IPS-15b (cell line): ENCODE measurements around the gene PDCD2.
"Not testable (repeated sequence)": the region's sequence is repeated elsewhere in the genome, so short reads cannot be mapped to it uniquely, and the experiment has no call there.

ENCODE experiments used
- H3K27me3 ChIP-seq: one replicate; pipeline ENCODE4 v1.6.1; 2013; ENCODE audit warnings: low read length; ENCODE audit not compliant: control insufficient read depth, insufficient read depth
- H3K36me3 ChIP-seq: one replicate; pipeline ENCODE4 v1.6.1; 2013; ENCODE audit warnings: low read length; ENCODE audit not compliant: control insufficient read depth, insufficient read depth
- H3K4me1 ChIP-seq: one replicate; pipeline ENCODE4 v1.6.1; 2013; ENCODE audit warnings: mild to moderate bottlenecking, low read length; ENCODE audit not compliant: control insufficient read depth, insufficient read depth
- H3K4me3 ChIP-seq: one replicate; pipeline ENCODE4 v1.5.1; 2013; ENCODE audit warnings: low read depth, low read length
- H3K9ac ChIP-seq: one replicate; pipeline ENCODE4 v1.6.1; 2013; ENCODE audit warnings: low read depth, mild to moderate bottlenecking, low read length
- H3K9me3 ChIP-seq: one replicate; pipeline ENCODE4 v1.6.1; 2013; ENCODE audit warnings: mild to moderate bottlenecking, low read length; ENCODE audit not compliant: control insufficient read depth, insufficient read depth

The PDCD2 gene

GRCh38 chr6:170542031-170542719 lies 42.3 kb downstream of the PDCD2 start:
- Histone ChIP-seq H3K27me3 (no peaks in the 10 kb centered on the region), H3K36me3 (peaks cover 30% of the 10 kb centered on the region), H3K9me3 (no peaks in the 10 kb centered on the region), H3K4me1 (no peaks in the 10 kb centered on the region), H3K4me3 (no peak overlapping the region), H3K9ac (no peak overlapping the region)

GRCh38 chr6:170537329-170537728 lies 47.1 kb downstream of the PDCD2 start:
- no peaks in the 10 kb centered on the region for H3K27me3 ChIP-seq
- H3K4me3 ChIP-seq: no peak overlapping the region
- H3K9me3 ChIP-seq: no peaks in the 10 kb centered on the region
- no peaks in the 10 kb centered on the region for H3K4me1 ChIP-seq
- H3K9ac ChIP-seq: no peak overlapping the region
- peaks cover 28% of the 10 kb centered on the region for H3K36me3 ChIP-seq

GRCh38 chr6:170536671-170537070 lies 47.8 kb downstream of the PDCD2 start:
- no peak overlapping the region for H3K4me3 ChIP-seq
- peaks cover 25% of the 10 kb centered on the region for H3K36me3 ChIP-seq
- no peaks in the 10 kb centered on the region for H3K4me1 ChIP-seq

GRCh38 chr6:170535004-170535403 lies 49.4 kb downstream of the PDCD2 start:
- Histone ChIP-seq H3K36me3 (peaks cover 25% of the 10 kb centered on the region), H3K27me3 (no peaks in the 10 kb centered on the region), H3K9ac (no peak overlapping the region), H3K4me1 (no peaks in the 10 kb centered on the region), H3K4me3 (no peak overlapping the region), H3K9me3 (no peaks in the 10 kb centered on the region)

More at GRCh38 chr6:170536671-170537070, 47.8 kb downstream of the PDCD2 start:
- Histone ChIP-seq H3K9me3 (no peaks in the 10 kb centered on the region), H3K9ac (no peak overlapping the region), H3K27me3 (no peaks in the 10 kb centered on the region)

- H3K9me3 ChIP-seq: no peaks in the 10 kb centered on the region
- no peak overlapping the region for H3K9ac ChIP-seq
- H3K4me1 ChIP-seq: no peaks in the 10 kb centered on the region
- H3K27me3 ChIP-seq: no peaks in the 10 kb centered on the region
- H3K36me3 ChIP-seq: peaks cover 22% of the 10 kb centered on the region
- H3K4me3 ChIP-seq: no peak overlapping the region
Observed at GRCh38 chr6:170533792-170534191, 50.6 kb downstream of the PDCD2 start.

- peaks cover 20% of the 10 kb centered on the region for H3K36me3 ChIP-seq
Observed at GRCh38 chr6:170532867-170533488, 51.5 kb downstream of the PDCD2 start.

GRCh38 chr6:170529839-170530469 lies 54.5 kb downstream of the PDCD2 start:
- Histone ChIP-seq H3K4me1 (no peaks in the 10 kb centered on the region), H3K27me3 (no peaks in the 10 kb centered on the region), H3K4me3 (no peak overlapping the region), H3K9me3 (no peaks in the 10 kb centered on the region), H3K9ac (no peak overlapping the region), H3K36me3 (peaks cover 7% of the 10 kb centered on the region)

More at GRCh38 chr6:170532867-170533488, 51.5 kb downstream of the PDCD2 start:
- no peaks in the 10 kb centered on the region for H3K27me3 ChIP-seq
- no peaks in the 10 kb centered on the region for H3K4me1 ChIP-seq
- H3K4me3 ChIP-seq: no peak overlapping the region
- H3K9me3 ChIP-seq: no peaks in the 10 kb centered on the region
- no peak overlapping the region for H3K9ac ChIP-seq

- H3K9me3 ChIP-seq, H3K27me3 ChIP-seq, H3K9ac ChIP-seq, H3K4me1 ChIP-seq, H3K4me3 ChIP-seq, H3K36me3 ChIP-seq: not testable (repeated sequence)
Observed at GRCh38 chr6:170527995-170528394, 56.4 kb downstream of the PDCD2 start.

GRCh38 chr6:170525795-170526194 lies 58.6 kb downstream of the PDCD2 start:
- H3K9ac ChIP-seq: no peak overlapping the region
- no peaks in the 10 kb centered on the region for H3K9me3 ChIP-seq
- no peaks in the 10 kb centered on the region for H3K36me3 ChIP-seq
- no peaks in the 10 kb centered on the region for H3K4me1 ChIP-seq
- H3K27me3 ChIP-seq: no peaks in the 10 kb centered on the region
- H3K4me3 ChIP-seq: no peak overlapping the region
